ENCODE measurements around the gene SLC30A3. TPM values are rescaled to one million over a fixed set of nuclear protein-coding genes. Genes with fewer than 3 reads are reported as not detected.

SLC30A3 gene
- polyA plus RNA-seq, 1 donor from 2014 or later: not detected

- H3K36me3 ChIP-seq (ENCODE audit: insufficient read depth, low read length): no peaks in the 10 kb centered on the region
- H3K27me3 ChIP-seq (ENCODE audit: insufficient read depth, low read depth, low read length): no peaks in the 10 kb centered on the region
- no peak overlapping the region for H3K4me2 ChIP-seq (ENCODE audit: low read length)
- TF ChIP-seq SMC3 (conservative IDR thresholded peaks at IDR 0.05; ENCODE audit: poor library complexity): no peak
- no peaks in the 10 kb centered on the region for H3F3A ChIP-seq (ENCODE audit: insufficient read depth, low read length, poor library complexity, severe bottlenecking)
- no peak overlapping the region for H3K9ac ChIP-seq (ENCODE audit: low read length)
- H3K4me3 ChIP-seq (ENCODE audit: low read length): no peak overlapping the region
- no peaks in the 10 kb centered on the region for H3K79me2 ChIP-seq (replicated peaks; ENCODE audit: insufficient read depth, low read length)
- H3K9me2 ChIP-seq (ENCODE audit: insufficient read depth, low read length): no peaks in the 10 kb centered on the region
- H3K27ac ChIP-seq (ENCODE audit: low read length): no peak overlapping the region
- no peaks in the 10 kb centered on the region for H3K9me3 ChIP-seq (ENCODE audit: low read length)
- H4K20me1 ChIP-seq (ENCODE audit: insufficient read depth): no peaks in the 10 kb centered on the region
- H2AFZ ChIP-seq (ENCODE audit: low read depth, low read length): no peak overlapping the region
These were observed 20.9 kb downstream of the SLC30A3 start for GRCh38 chr2:27241761-27242613.

GRCh38 chr2:27240406-27240805 lies 22.4 kb downstream of the SLC30A3 start:
- no peak overlapping the region for H3K4me3 ChIP-seq (ENCODE audit: low read length)
- no peak overlapping the region for H2AFZ ChIP-seq (ENCODE audit: low read depth, low read length)
- no peak overlapping the region for H3K4me2 ChIP-seq (ENCODE audit: low read length)
- no peaks in the 10 kb centered on the region for H3F3A ChIP-seq (ENCODE audit: insufficient read depth, low read length, poor library complexity, severe bottlenecking)
- H3K27me3 ChIP-seq (ENCODE audit: insufficient read depth, low read depth, low read length): no peaks in the 10 kb centered on the region
- H3K27ac ChIP-seq (ENCODE audit: low read length): no peak overlapping the region
- H3K79me2 ChIP-seq (replicated peaks; ENCODE audit: insufficient read depth, low read length): no peaks in the 10 kb centered on the region
- H4K20me1 ChIP-seq (ENCODE audit: insufficient read depth): no peaks in the 10 kb centered on the region
- no peaks in the 10 kb centered on the region for H3K36me3 ChIP-seq (ENCODE audit: insufficient read depth, low read length)
- no peak overlapping the region for H3K9ac ChIP-seq (ENCODE audit: low read length)
- TF ChIP-seq SMC3 (conservative IDR thresholded peaks at IDR 0.05; ENCODE audit: poor library complexity) (no peak), MXI1 (conservative IDR thresholded peaks at IDR 0.05; ENCODE audit: poor library complexity, severe bottlenecking) (no peak), TAF1 (IDR thresholded peaks at IDR 0.05; ENCODE audit: low read depth) (no peak)
- H3K9me3 ChIP-seq (ENCODE audit: low read length): no peaks in the 10 kb centered on the region
- H3K9me2 ChIP-seq (ENCODE audit: insufficient read depth, low read length): no peaks in the 10 kb centered on the region

- H3K9ac ChIP-seq (ENCODE audit: low read length): no peak overlapping the region
- H3K27me3 ChIP-seq (ENCODE audit: insufficient read depth, low read depth, low read length): no peaks in the 10 kb centered on the region
- H3K27ac ChIP-seq (ENCODE audit: low read length): no peak overlapping the region
- no peak overlapping the region for H2AFZ ChIP-seq (ENCODE audit: low read depth, low read length)
- H3K9me3 ChIP-seq (ENCODE audit: low read length): no peaks in the 10 kb centered on the region
- no peaks in the 10 kb centered on the region for H3K36me3 ChIP-seq (ENCODE audit: insufficient read depth, low read length)
- no peaks in the 10 kb centered on the region for H3F3A ChIP-seq (ENCODE audit: insufficient read depth, low read length, poor library complexity, severe bottlenecking)
- TF ChIP-seq REST (IDR thresholded peaks at IDR 0.05; ENCODE audit: borderline replicate concordance): no peak
- H3K4me2 ChIP-seq (ENCODE audit: low read length): no peak overlapping the region
- H3K4me3 ChIP-seq (ENCODE audit: low read length): no peak overlapping the region
- no peaks in the 10 kb centered on the region for H4K20me1 ChIP-seq (ENCODE audit: insufficient read depth)
- no peaks in the 10 kb centered on the region for H3K9me2 ChIP-seq (ENCODE audit: insufficient read depth, low read length)
- H3K79me2 ChIP-seq (replicated peaks; ENCODE audit: insufficient read depth, low read length): no peaks in the 10 kb centered on the region
These were observed 23.9 kb downstream of the SLC30A3 start for GRCh38 chr2:27238976-27239375.

Data from neural cell (in vitro differentiated cells).